Measurements from ENCODE around the gene KLF3.
"Not testable (repeated sequence)": the region's sequence is repeated elsewhere in the genome, so short reads cannot be mapped to it uniquely, and the experiment has no call there.

Gene KLF3

GRCh38 chr4:38620527-38621027, 43.4 kb upstream of the KLF3 start:
- DNase-seq (ENCODE audit: extremely low spot score), result no peak
- no peak for TF ChIP-seq CTCF (IDR thresholded peaks at IDR 0.05; ENCODE audit: control extremely low read depth, extremely low read depth, low read depth, missing control alignments)
- CTCF ChIA-PET, result interaction anchor here (0.9 to 1.9 kb wide), 9 partner anchors 8 to 110 kb away, joined by 3 to 5 read pairs (median 4); no protein-coding TSS in a partner anchor
- POLR2A ChIA-PET, result no interaction called here

GRCh38 chr4:38621028-38621684, 42.8 kb upstream of the KLF3 start:
- CTCF ChIA-PET, result interaction anchor here (0.9 to 1.7 kb wide), 4 partner anchors 8 to 72 kb away, joined by 3 to 5 read pairs (median 4); no protein-coding TSS in a partner anchor
- DNase-seq (ENCODE audit: extremely low spot score), result no peak

DNA sequence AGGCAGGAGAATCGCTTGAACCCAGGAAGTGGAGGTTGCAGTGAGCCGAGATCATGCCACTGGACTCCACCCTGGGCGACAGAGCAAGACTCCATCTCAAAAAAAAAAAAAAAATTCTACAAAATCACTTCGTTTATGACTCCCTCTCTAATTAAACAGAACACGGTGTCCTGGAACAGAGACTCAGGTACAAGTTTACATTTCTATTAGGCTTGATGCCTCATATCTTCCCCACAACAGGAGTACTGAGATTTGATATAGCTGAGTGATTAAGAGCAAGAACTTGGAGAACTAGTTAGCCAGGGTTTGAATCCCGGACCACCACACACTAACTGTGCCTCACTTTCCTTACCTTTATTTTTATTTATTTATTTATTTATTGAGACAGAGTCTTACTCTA, 42.2 kb upstream of the KLF3 start:
- CTCF ChIA-PET, result interaction anchor here (0.9 kb wide), 1 partner anchor 53 kb away, joined by 3 read pairs; no protein-coding TSS in a partner anchor
- TF ChIP-seq CTCF (IDR thresholded peaks at IDR 0.05; ENCODE audit: control extremely low read depth, extremely low read depth, low read depth, missing control alignments), result no peak
- no peak for DNase-seq (ENCODE audit: extremely low spot score)
- POLR2A ChIA-PET, result interaction anchor here (0.7 kb wide), 1 partner anchor 22 kb away, joined by 6 read pairs; no protein-coding TSS in a partner anchor

More at GRCh38 chr4:38621028-38621684, 42.8 kb upstream of the KLF3 start:
- no peak for TF ChIP-seq CTCF (IDR thresholded peaks at IDR 0.05; ENCODE audit: control extremely low read depth, extremely low read depth, low read depth, missing control alignments)
- POLR2A ChIA-PET, result no interaction called here

- POLR2A ChIA-PET, result interaction anchor here (0.7 kb wide), 1 partner anchor 22 kb away, joined by 6 read pairs; no protein-coding TSS in a partner anchor
- CTCF ChIA-PET, result interaction anchor here (1.0 kb wide), 1 partner anchor 53 kb away, joined by 4 read pairs; no protein-coding TSS in a partner anchor
- DNase-seq (ENCODE audit: extremely low spot score), result not testable (repeated sequence)
Measured at GRCh38 chr4:38622340-38622739, 41.7 kb upstream of the KLF3 start.

- POLR2A ChIA-PET, result interaction anchor here (0.6 kb wide), 1 partner anchor 23 kb away, joined by 6 read pairs; no protein-coding TSS in a partner anchor
- no peak for DNase-seq (ENCODE audit: extremely low spot score)
- TF ChIP-seq CTCF (IDR thresholded peaks at IDR 0.05; ENCODE audit: control extremely low read depth, extremely low read depth, low read depth, missing control alignments), result no peak
- CTCF ChIA-PET, result interaction anchor here (1.0 to 1.3 kb wide), 2 partner anchors 52 to 255 kb away, joined by 3 to 4 read pairs; no protein-coding TSS in a partner anchor
Measured at GRCh38 chr4:38623260-38623659, 40.7 kb upstream of the KLF3 start.

DNA sequence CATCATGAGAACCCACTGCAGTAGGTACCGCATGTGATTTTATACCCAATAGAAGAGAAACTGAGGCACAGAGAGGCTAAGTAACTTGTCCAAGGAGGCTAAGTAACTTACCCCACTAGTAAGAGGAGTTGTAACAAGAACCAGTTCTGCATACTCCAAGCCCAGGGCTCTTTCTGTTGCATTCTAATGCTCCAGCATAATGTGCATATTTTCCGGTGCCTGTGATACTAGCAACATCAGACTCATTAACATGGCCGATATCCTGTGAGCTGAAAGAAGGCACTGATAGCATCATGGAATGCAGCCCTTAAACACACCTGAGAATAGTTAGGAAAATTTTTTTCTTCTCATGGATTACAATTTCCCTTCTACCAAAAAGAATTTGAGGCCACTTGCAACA, 39.7 kb upstream of the KLF3 start:
- DNase-seq (ENCODE audit: extremely low spot score), result no peak
- TF ChIP-seq CTCF (IDR thresholded peaks at IDR 0.05; ENCODE audit: control extremely low read depth, extremely low read depth, low read depth, missing control alignments), result no peak
- ChIA-PET CTCF (interaction anchor here (1.3 kb wide), 1 partner anchor 256 kb away, joined by 3 read pairs; no protein-coding TSS in a partner anchor), POLR2A (no interaction called here)

DNA sequence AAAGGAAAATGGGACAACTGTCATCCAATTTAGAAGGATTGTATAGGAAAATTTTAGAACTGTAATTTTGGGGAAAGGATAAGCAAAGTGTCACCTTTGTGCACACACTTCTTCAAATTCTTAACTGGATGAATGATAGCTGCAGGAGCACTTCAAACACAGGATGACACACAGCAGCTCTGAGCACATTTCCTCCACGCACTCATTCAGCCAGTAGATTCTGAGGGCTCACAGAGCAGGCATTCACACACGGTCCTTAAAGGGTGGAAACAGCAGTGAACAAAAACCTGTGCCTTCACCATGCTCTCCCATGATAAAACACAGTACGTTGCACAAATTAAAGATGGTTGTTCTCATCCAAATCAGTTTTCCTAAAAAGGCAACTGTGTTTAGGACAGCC, 38.5 kb upstream of the KLF3 start:
- ChIA-PET CTCF (interaction anchor here (1.2 kb wide), 1 partner anchor 9 kb away, joined by 4 read pairs; no protein-coding TSS in a partner anchor), POLR2A (no interaction called here)
- no peak for DNase-seq (ENCODE audit: extremely low spot score)
- no peak for TF ChIP-seq CTCF (IDR thresholded peaks at IDR 0.05; ENCODE audit: control extremely low read depth, extremely low read depth, low read depth, missing control alignments)

DNA sequence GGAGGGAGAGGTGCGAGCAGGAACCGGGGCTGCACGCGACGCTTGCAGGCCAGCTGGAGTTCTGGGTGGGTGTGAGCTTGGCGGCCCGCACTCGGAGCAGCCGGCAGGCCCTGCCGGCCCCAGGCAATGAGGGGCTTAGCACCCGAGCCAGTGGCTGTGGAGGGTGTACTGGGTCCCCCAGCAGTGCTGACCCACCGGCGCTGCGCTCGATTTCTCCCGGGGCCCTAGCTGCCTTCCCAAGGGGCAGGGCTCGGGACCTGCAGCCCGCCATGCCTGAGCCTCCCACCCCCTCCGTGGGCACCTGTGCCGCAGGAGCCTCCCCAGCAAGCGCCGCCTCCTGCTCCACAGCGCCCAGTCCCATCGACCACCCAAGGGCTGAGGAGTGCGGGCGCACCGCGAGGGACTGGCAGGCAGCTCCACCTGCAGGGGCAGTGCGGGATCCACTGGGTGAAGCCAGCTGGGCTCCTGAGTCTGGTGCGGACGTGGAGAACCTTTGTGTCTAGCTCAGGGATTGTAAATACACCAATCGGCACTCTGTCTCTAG, 37.0 kb upstream of the KLF3 start:
- POLR2A ChIA-PET; DNase-seq (ENCODE audit: extremely low spot score): not testable (repeated sequence)
- CTCF ChIA-PET, result interaction anchor here (0.6 to 2.2 kb wide), 2 partner anchors 13 to 565 kb away, joined by 3 to 7 read pairs; no protein-coding TSS in a partner anchor
